B cell (primary cell): ENCODE results near the gene ITPR1. TPM values are rescaled to one million over a fixed set of nuclear protein-coding genes. Genes with fewer than 3 reads are reported as not detected.

Experiments used
- ATAC-seq: fragments of 200-7000 bp; cut with Tn5 transposase; one replicate; pipeline ENCODE4 v1.10.0; 2021; ENCODE audit warnings: low read depth, mild to moderate bottlenecking, moderate number of reproducible peaks, moderate library complexity
- CTCF ChIA-PET: fragments of 350-600 bp; sonication (Branson Sonifier 250); formaldehyde crosslinking; loops from one replicate; lab custom pipeline; 2021; ENCODE audit warnings: antibody characterized with exemption, inconsistent platforms; lab: Charles Lee
- POLR2A ChIA-PET: fragments of 350-600 bp; sonication (Branson Sonifier 250); formaldehyde crosslinking; loops from one replicate; lab custom pipeline; 2021; ENCODE audit warnings: antibody characterized with exemption; lab: Charles Lee
- DNase-seq: peaks from one replicate; pipeline ENCODE4 v3.0.0; 2013
- H2AFZ ChIP-seq: 2 replicates; pipeline ENCODE4 v1.6.1; 2012; ENCODE audit warnings: mild to moderate bottlenecking, low read depth, low read length; ENCODE audit not compliant: insufficient read depth, poor library complexity, severe bottlenecking
- H3K27ac ChIP-seq, 2 donors: 1 replicate in 1 of 2; 2 replicates in 1 of 2; pipeline ENCODE4 v1.5.1; 2012 to 2013; ENCODE audit warnings: low read length in 2 of 2, mild to moderate bottlenecking in 2 of 2, moderate library complexity in 1 of 2
- H3K27me3 ChIP-seq, 4 experiments: fragments of 200-600 bp in 1 of 4; sonication (generic) in 1 of 4; replicated peaks in 1 of 4; 1 replicate in 2 of 4; 2 replicates in 2 of 4; pipeline versions ENCODE4 v1.6.1 to v1.7.0; 2013 to 2016; ENCODE audit warnings: low read length in 3 of 4, mild to moderate bottlenecking in 2 of 4, mixed read lengths in 1 of 4, moderate library complexity in 1 of 4; ENCODE audit not compliant: insufficient read depth in 4 of 4, control insufficient read depth in 3 of 4; ENCODE audit errors: control extremely low read depth in 1 of 4
- H3K36me3 ChIP-seq, 2 experiments: replicated peaks in 1 of 2; 1 replicate in 1 of 2; 2 replicates in 1 of 2; pipeline versions ENCODE4 v1.6.1 to v1.7.1; 2013; ENCODE audit warnings: low read length in 1 of 2; ENCODE audit not compliant: insufficient read depth in 2 of 2, control insufficient read depth in 1 of 2; ENCODE audit errors: control extremely low read depth in 1 of 2, extremely low read depth in 1 of 2
- H3K4me1 ChIP-seq, 2 donors: fragments of 200-600 bp in 1 of 2; sonication (generic) in 1 of 2; 1 replicate in 1 of 2; 2 replicates in 1 of 2; pipeline versions ENCODE4 v1.5.1 to v1.6.1; 2013 to 2017; ENCODE audit warnings: low read length in 2 of 2; ENCODE audit not compliant: control insufficient read depth in 2 of 2, insufficient read depth in 2 of 2
- H3K4me2 ChIP-seq: replicated peaks from 2 replicates; pipeline ENCODE3; 2012; ENCODE audit warnings: mild to moderate bottlenecking, low read depth, low read length; ENCODE audit not compliant: poor library complexity, severe bottlenecking
- H3K4me3 ChIP-seq, 5 experiments: fragments of 200-600 bp in 1 of 5; sonication (generic) in 1 of 5; 1 replicate in 3 of 5; 2 replicates in 2 of 5; pipeline versions ENCODE4 v1.5.1 to v1.7.0; 2011 to 2016; ENCODE audit warnings: low read length in 4 of 5, mild to moderate bottlenecking in 4 of 5, low read depth in 2 of 5, control low read depth in 1 of 5, moderate library complexity in 1 of 5; ENCODE audit not compliant: insufficient read depth in 1 of 5; ENCODE audit errors: control extremely low read depth in 1 of 5, extremely low read depth in 1 of 5
- H3K79me2 ChIP-seq: fragments of 200-600 bp; sonication (generic); one replicate; pipeline ENCODE4 v1.6.0; 2016; ENCODE audit warnings: low read length; ENCODE audit not compliant: control insufficient read depth, insufficient read depth
- H3K9ac ChIP-seq: fragments of 200-600 bp; sonication (generic); 2 replicates; pipeline ENCODE4 v1.6.1; 2017; ENCODE audit warnings: mild to moderate bottlenecking, low read length, moderate library complexity
- H3K9me3 ChIP-seq, 3 donors: one replicate each; pipeline versions ENCODE4 v1.6.1 to v1.7.1; 2013; ENCODE audit warnings: low read length in 2 of 3; ENCODE audit not compliant: control insufficient read depth in 2 of 3, insufficient read depth in 1 of 3; ENCODE audit errors: control extremely low read depth in 1 of 3
- H4K20me1 ChIP-seq: 2 replicates; pipeline ENCODE4 v1.6.0; 2012; ENCODE audit warnings: mild to moderate bottlenecking, low read length; ENCODE audit not compliant: insufficient read depth, control insufficient read depth, poor library complexity, severe bottlenecking
- H3K27ac Mint-ChIP-seq: one replicate; pipeline ENCODE4 v1.8.0; 2021; ENCODE audit warnings: mixed read lengths
- H3K27me3 Mint-ChIP-seq: one replicate; pipeline ENCODE4 v1.8.0; 2021; ENCODE audit warnings: mixed read lengths
- H3K4me1 Mint-ChIP-seq: one replicate; pipeline ENCODE4 v1.8.0; 2021; ENCODE audit warnings: mixed read lengths
- H3K4me3 Mint-ChIP-seq: one replicate; pipeline ENCODE4 v1.8.0; 2021; ENCODE audit warnings: mixed read lengths
- H3K9me3 Mint-ChIP-seq: one replicate; pipeline ENCODE4 v1.8.0; 2022; ENCODE audit warnings: mixed read lengths; ENCODE audit not compliant: insufficient read depth
- CTCF ChIP-seq: fragments of 200-600 bp; IDR thresholded peaks from one replicate; pipeline ENCODE4 v1.8.0; 2022; ENCODE audit warnings: antibody characterized with exemption, mild to moderate bottlenecking
- EZH2 ChIP-seq: IDR thresholded peaks from 2 replicates; pipeline ENCODE4 v1.6.1; 2012; ENCODE audit warnings: borderline replicate concordance, low read depth, mild to moderate bottlenecking, moderate library complexity, low read length; ENCODE audit not compliant: insufficient read depth, poor library complexity, severe bottlenecking
- WGBS: methylation state at CpG from one replicate; pipeline ENCODE4 v1.1.5; 2013; ENCODE audit warnings: missing lambda C conversion rate; ENCODE audit not compliant: insufficient coverage; 5-methylcytosine and 5-hydroxymethylcytosine counted together
- intact Hi-C: fragments of 100-400 bp; cut with micrococcal nuclease; formaldehyde crosslinking; loops from one replicate; pipeline ENCODE4 v1.10.0; 2022
- polyA plus RNA-seq: library from polyadenylated mRNA; depleted of rRNA; stranded (reverse); fragments of >200 nt; gene quantifications from 2 replicates; pipeline ENCODE4 v1.2.3, GENCODE V29; 2012
- total RNA-seq, 2 donors: library from RNA; stranded (reverse); fragments of 120-200 nt in 1 of 2; gene quantifications; 1 replicate in 1 of 2; 2 replicates in 1 of 2; pipeline versions ENCODE4 v1.2.3 to v1.2.4, GENCODE V29; 2013 to 2022

Gene ITPR1
- total and polyA plus RNA-seq, 2 donors (not counting 1 experiment from before 2014, with no cell fraction given) = 64.0 to 332 TPM

GRCh38 chr3:4821975-4822374, 328.8 kb downstream of the ITPR1 start:
- H3K27ac ChIP-seq = no peak overlapping the region
- POLR2A ChIA-PET = no interaction called here

More at GRCh38 chr3:4821975-4822374, 328.8 kb downstream of the ITPR1 start:
- Histone ChIP-seq H3K9ac (no peak overlapping the region), H3K27me3 (no peaks in the 10 kb centered on the region), H2AFZ (no peak overlapping the region), H3K9me3 (no peaks in the 10 kb centered on the region), H3K4me3 (no peak overlapping the region), H3K4me2 (no peak overlapping the region), H3K36me3 (peaks cover 2 to 88% of the 10 kb centered on the region in 2 experiments), H3K4me1 (peaks cover 23 to 27% of the 10 kb centered on the region in 2 donors), H4K20me1 (peaks cover 88% of the 10 kb centered on the region), H3K79me2 (peaks cover 3% of the 10 kb centered on the region)
- peaks cover 35% of the 10 kb centered on the region for H3K4me1 Mint-ChIP-seq
- no peak overlapping the region for H3K4me3 Mint-ChIP-seq
- intact Hi-C loops = loop anchor here (10.0 kb wide), 1 partner anchor 107 kb away; no protein-coding TSS in a partner anchor
- H3K9me3 Mint-ChIP-seq = no peaks in the 10 kb centered on the region
- no peak overlapping the region for H3K27ac Mint-ChIP-seq
- TF ChIP-seq EZH2 (no peak), CTCF (no peak)
- CTCF ChIA-PET = interaction anchor here (0.5 to 1.7 kb wide), 2 partner anchors 110 to 236 kb away, joined by 3 to 8 read pairs; no protein-coding TSS in a partner anchor
- DNase-seq (peak; percentile 36), ATAC-seq (no peak)
- no peaks in the 10 kb centered on the region for H3K27me3 Mint-ChIP-seq
- 67% methylated on average over 6 of the region's 11 CpGs for WGBS
